ENCODE data around the gene KIF3B. TPM values are rescaled to one million over a fixed set of nuclear protein-coding genes. Genes with fewer than 3 reads are reported as not detected.

The KIF3B gene
- total and polyA plus RNA-seq, 10 of the 15 experiments (the other 5 are each of a cell fraction or from before 2014, with no cell fraction given) = 7.4 to 37.3 (median 25.9) TPM

- no peak; the same call in 2 of the 3 replicates for ATAC-seq
- H3K27ac ChIP-seq (ENCODE audit: control insufficient read depth, insufficient read depth) = peak overlapping the region; percentile 29; the same call in 1 of the 2 replicates
- H3K9ac ChIP-seq (ENCODE audit: control insufficient read depth, insufficient read depth, low read length) = no peak overlapping the region
- ChIA-PET RAD21 (ENCODE audit: unreplicated experiment) (interaction anchor here (0.7 to 1.7 kb wide), 6 partner anchors 8 to 78 kb away, joined by 3 to 9 read pairs (median 4); no protein-coding TSS in a partner anchor), SMC1A (ENCODE audit: uncharacterized antibody, unreplicated experiment) (interaction anchor here (0.7 to 3.4 kb wide), 8 partner anchors 9 to 289 kb away, joined by 3 to 23 read pairs (median 4); no protein-coding TSS in a partner anchor), CTCF (interaction anchor here (0.6 to 3.2 kb wide), 6 partner anchors 10 to 78 kb away, joined by 3 to 7 read pairs (median 4); no protein-coding TSS in a partner anchor), POLR2A (interaction anchor here (0.5 to 1.8 kb wide), 4 partner anchors 10 to 261 kb away, joined by 4 to 6 read pairs (median 4); no protein-coding TSS in a partner anchor)
- no peaks in the 10 kb centered on the region for H3K27me3 ChIP-seq (replicated peaks in 1 of 2; ENCODE audit: control insufficient read depth in 2 of 2, insufficient read depth in 2 of 2, low read length in 1 of 2)
- H3K4me2 ChIP-seq (ENCODE audit: control insufficient read depth, insufficient read depth) = peak overlapping the region; percentile 94
- in situ Hi-C loops (cut with MboI) = no loop called here
- no TSS peak for BruUV-seq (replicated peaks)
- peaks cover 9% of the 10 kb centered on the region for H4K20me1 ChIP-seq (ENCODE audit: control insufficient read depth, insufficient read depth)
- H3K79me2 ChIP-seq (ENCODE audit: control insufficient read depth, insufficient read depth, low read length) = peaks cover 93% of the 10 kb centered on the region
- intact Hi-C loops (cut with micrococcal nuclease; ENCODE audit: unreplicated experiment) = no loop called here
- H2AFZ ChIP-seq (ENCODE audit: control insufficient read depth, low read depth, low read length) = no peak overlapping the region
- peak overlapping the region; percentile 46; the same call in 1 of the 2 replicates for H3K4me3 ChIP-seq
- peaks cover 0 to 1% of the 10 kb centered on the region in 2 experiments; a peak in 2 of 4 replicates for H3K36me3 ChIP-seq (ENCODE audit: control insufficient read depth in 2 of 2, insufficient read depth in 2 of 2, low read length in 1 of 2)
- 7% methylated on average over 2 of the region's 2 CpGs for WGBS (ENCODE audit: insufficient coverage, insufficient replicate concordance, low lambda C conversion rate, missing lambda C conversion rate)
- DNase-seq (ENCODE audit: low read depth, low spot score) = no peak
- peaks cover 35% of the 10 kb centered on the region for H3K4me1 ChIP-seq (ENCODE audit: control insufficient read depth, insufficient read depth, low read length)
- no peak for FAIRE-seq
- H3K9me3 ChIP-seq (replicated peaks; ENCODE audit: control insufficient read depth, insufficient read depth, low read length) = no peaks in the 10 kb centered on the region; the same call in 2 of the 3 replicates
- TF ChIP-seq ZNF622 (IDR thresholded peaks at IDR 0.05) (no peak), TARDBP (IDR thresholded peaks at IDR 0.05; ENCODE audit: borderline replicate concordance) (no peak), MYB (IDR thresholded peaks at IDR 0.05; ENCODE audit: borderline replicate concordance, low read depth, low read length) (no peak), FOS (IDR thresholded peaks at IDR 0.05; ENCODE audit: borderline replicate concordance, extremely low read depth, insufficient read length) (no peak), SMAD1 (IDR thresholded peaks at IDR 0.05; ENCODE audit: low read depth, partially characterized antibody) (no peak), SP1 (IDR thresholded peaks at IDR 0.05; ENCODE audit: low read depth, low read length) (no peak), EGR1 (IDR thresholded peaks at IDR 0.05; ENCODE audit: borderline replicate concordance in 1 of 2, low read depth in 2 of 2, low read length in 2 of 2) (no peak), BACH1 (IDR thresholded peaks at IDR 0.05; ENCODE audit: borderline replicate concordance) (no peak), BMI1 (IDR thresholded peaks at IDR 0.05; ENCODE audit: borderline replicate concordance) (no peak), ASH2L (IDR thresholded peaks at IDR 0.05; ENCODE audit: borderline replicate concordance, low read depth) (no peak), MEF2A (IDR thresholded peaks at IDR 0.05; ENCODE audit: insufficient read depth, low read depth, low read length) (no peak), BCL11A (IDR thresholded peaks at IDR 0.05; ENCODE audit: low read depth, low read length) (no peak), NFYA (IDR thresholded peaks at IDR 0.05; ENCODE audit: borderline replicate concordance, low read depth, low read length) (no peak)
- TF ChIP-seq, protein P1, sequence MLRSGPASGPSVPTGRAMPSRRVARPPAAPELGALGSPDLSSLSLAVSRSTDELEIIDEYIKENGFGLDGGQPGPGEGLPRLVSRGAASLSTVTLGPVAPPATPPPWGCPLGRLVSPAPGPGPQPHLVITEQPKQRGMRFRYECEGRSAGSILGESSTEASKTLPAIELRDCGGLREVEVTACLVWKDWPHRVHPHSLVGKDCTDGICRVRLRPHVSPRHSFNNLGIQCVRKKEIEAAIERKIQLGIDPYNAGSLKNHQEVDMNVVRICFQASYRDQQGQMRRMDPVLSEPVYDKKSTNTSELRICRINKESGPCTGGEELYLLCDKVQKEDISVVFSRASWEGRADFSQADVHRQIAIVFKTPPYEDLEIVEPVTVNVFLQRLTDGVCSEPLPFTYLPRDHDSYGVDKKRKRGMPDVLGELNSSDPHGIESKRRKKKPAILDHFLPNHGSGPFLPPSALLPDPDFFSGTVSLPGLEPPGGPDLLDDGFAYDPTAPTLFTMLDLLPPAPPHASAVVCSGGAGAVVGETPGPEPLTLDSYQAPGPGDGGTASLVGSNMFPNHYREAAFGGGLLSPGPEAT (IDR thresholded peaks at IDR 0.05; ENCODE audit: low read depth) = no peak
- TF ChIP-seq, protein P2, sequence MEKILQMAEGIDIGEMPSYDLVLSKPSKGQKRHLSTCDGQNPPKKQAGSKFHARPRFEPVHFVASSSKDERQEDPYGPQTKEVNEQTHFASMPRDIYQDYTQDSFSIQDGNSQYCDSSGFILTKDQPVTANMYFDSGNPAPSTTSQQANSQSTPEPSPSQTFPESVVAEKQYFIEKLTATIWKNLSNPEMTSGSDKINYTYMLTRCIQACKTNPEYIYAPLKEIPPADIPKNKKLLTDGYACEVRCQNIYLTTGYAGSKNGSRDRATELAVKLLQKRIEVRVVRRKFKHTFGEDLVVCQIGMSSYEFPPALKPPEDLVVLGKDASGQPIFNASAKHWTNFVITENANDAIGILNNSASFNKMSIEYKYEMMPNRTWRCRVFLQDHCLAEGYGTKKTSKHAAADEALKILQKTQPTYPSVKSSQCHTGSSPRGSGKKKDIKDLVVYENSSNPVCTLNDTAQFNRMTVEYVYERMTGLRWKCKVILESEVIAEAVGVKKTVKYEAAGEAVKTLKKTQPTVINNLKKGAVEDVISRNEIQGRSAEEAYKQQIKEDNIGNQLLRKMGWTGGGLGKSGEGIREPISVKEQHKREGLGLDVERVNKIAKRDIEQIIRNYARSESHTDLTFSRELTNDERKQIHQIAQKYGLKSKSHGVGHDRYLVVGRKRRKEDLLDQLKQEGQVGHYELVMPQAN (conservative IDR thresholded peaks at IDR 0.05) = no peak
- TF ChIP-seq, protein P3, sequence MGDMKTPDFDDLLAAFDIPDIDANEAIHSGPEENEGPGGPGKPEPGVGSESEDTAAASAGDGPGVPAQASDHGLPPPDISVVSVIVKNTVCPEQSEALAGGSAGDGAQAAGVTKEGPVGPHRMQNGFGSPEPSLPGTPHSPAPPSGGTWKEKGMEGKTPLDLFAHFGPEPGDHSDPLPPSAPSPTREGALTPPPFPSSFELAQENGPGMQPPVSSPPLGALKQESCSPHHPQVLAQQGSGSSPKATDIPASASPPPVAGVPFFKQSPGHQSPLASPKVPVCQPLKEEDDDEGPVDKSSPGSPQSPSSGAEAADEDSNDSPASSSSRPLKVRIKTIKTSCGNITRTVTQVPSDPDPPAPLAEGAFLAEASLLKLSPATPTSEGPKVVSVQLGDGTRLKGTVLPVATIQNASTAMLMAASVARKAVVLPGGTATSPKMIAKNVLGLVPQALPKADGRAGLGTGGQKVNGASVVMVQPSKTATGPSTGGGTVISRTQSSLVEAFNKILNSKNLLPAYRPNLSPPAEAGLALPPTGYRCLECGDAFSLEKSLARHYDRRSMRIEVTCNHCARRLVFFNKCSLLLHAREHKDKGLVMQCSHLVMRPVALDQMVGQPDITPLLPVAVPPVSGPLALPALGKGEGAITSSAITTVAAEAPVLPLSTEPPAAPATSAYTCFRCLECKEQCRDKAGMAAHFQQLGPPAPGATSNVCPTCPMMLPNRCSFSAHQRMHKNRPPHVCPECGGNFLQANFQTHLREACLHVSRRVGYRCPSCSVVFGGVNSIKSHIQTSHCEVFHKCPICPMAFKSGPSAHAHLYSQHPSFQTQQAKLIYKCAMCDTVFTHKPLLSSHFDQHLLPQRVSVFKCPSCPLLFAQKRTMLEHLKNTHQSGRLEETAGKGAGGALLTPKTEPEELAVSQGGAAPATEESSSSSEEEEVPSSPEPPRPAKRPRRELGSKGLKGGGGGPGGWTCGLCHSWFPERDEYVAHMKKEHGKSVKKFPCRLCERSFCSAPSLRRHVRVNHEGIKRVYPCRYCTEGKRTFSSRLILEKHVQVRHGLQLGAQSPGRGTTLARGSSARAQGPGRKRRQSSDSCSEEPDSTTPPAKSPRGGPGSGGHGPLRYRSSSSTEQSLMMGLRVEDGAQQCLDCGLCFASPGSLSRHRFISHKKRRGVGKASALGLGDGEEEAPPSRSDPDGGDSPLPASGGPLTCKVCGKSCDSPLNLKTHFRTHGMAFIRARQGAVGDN (IDR thresholded peaks at IDR 0.05) = no peak
These were observed 86.0 kb downstream of the KIF3B start for GRCh38 chr20:32363492-32363891.
